SH-SY5Y (cell line): ENCODE measurements around the gene HBZ.

ENCODE experiments used
- GATA2 ChIP-seq: IDR thresholded peaks from 2 replicates; pipeline ENCODE4 v1.6.1; 2011; ENCODE audit warnings: mild to moderate bottlenecking, low read depth, low read length
- GATA3 ChIP-seq: IDR thresholded peaks from 2 replicates; pipeline ENCODE4 v1.6.1; 2011; ENCODE audit warnings: low read depth, mild to moderate bottlenecking, low read length, moderate library complexity

- TF ChIP-seq GATA2: no peak
- no peak for TF ChIP-seq GATA3
These were observed 26.2 kb downstream of the HBZ start for GRCh38 chr16:178668-179015.
